ENCODE results near the gene PCP2.

The PCP2 gene

GRCh38 chr19:7606289-7606688 lies 27.2 kb downstream of the PCP2 start:
- DNase-seq (ENCODE audit: insufficient read length, low spot score) (no peak), FAIRE-seq (no peak)
- no peak for TF ChIP-seq PAX5 (IDR thresholded peaks at IDR 0.05; ENCODE audit: insufficient read depth, low read length, severe bottlenecking)
- no peak for TF ChIP-seq SPI1 (IDR thresholded peaks at IDR 0.05; ENCODE audit: low read depth, low read length)
- no peak for TF ChIP-seq POLR2A (IDR thresholded peaks at IDR 0.05; ENCODE audit: low read depth, low read length)
- TF ChIP-seq TAF1 (IDR thresholded peaks at IDR 0.05; ENCODE audit: low read depth, low read length) = no peak

GRCh38 chr19:7605490-7606222 lies 27.9 kb downstream of the PCP2 start:
- TF ChIP-seq SPI1 (IDR thresholded peaks at IDR 0.05; ENCODE audit: low read depth, low read length) (no peak), POU2F2 (IDR thresholded peaks at IDR 0.05; ENCODE audit: low read depth, low read length) (no peak), PAX5 (IDR thresholded peaks at IDR 0.05; ENCODE audit: insufficient read depth, low read length, severe bottlenecking) (no peak), POLR2AphosphoS5 (IDR thresholded peaks at IDR 0.05; ENCODE audit: low read depth, low read length) (no peak), TAF1 (IDR thresholded peaks at IDR 0.05; ENCODE audit: low read depth, low read length) (no peak), POLR2A (IDR thresholded peaks at IDR 0.05; ENCODE audit: low read depth, low read length) (no peak)
- DNase-seq (ENCODE audit: insufficient read length, low spot score) = no peak
- peak; percentile 48 for FAIRE-seq

DNA sequence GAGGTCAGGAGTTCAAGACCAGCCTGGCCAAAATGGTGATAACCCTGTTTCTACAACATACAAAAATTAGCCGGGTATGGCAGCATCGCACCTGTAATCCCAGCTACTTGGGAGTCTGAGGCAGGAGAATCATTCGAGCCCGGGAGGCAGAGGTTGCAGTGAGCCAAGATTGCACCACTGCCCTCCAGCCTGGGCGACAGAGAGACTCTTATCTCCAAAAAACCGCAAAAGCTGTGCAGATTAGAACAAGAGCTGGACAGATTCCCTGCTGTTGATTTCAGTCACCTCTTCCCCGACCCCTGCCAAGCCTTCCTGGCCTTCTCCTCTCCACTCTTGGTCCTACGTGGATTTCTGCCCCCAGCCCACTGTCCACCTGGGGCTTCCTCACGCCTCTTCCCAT lies 29.6 kb downstream of the PCP2 start:
- no peak for FAIRE-seq
- TF ChIP-seq SPI1 (IDR thresholded peaks at IDR 0.05; ENCODE audit: low read depth, low read length) = no peak
- DNase-seq (ENCODE audit: insufficient read length, low spot score) = no peak

DNA sequence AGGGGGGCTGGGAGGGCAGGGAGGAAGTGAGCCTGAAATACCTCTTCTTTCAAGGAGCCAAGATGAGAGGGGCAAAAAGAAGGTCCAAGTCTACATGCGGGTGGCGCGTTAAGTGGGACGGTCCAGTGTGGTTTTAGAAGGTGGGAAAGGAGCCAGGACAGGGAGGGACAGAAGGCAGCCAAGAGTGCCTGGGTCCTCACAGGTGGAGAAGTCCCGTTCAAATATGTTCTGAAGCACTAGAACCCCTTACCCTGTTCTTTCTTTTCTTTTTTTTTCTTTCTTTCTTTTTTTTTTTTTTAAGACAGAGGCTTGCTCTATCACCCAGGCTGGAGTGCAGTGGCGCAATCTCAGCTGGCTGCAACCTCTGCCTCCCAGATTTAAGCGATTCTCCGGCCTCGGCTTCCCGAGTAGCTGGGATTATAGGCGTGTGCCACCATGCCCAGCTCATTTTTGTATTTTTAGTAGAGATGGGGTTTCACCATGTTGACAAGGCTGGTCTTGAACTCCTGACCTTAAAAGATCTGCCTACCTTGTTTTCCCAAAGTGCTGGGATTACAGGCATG lies 30.5 kb downstream of the PCP2 start:
- FAIRE-seq (no peak), DNase-seq (ENCODE audit: insufficient read length, low spot score) (no peak)
- TF ChIP-seq POLR2A (IDR thresholded peaks at IDR 0.05; ENCODE audit: low read depth, low read length) (no peak), POLR2AphosphoS5 (IDR thresholded peaks at IDR 0.05; ENCODE audit: low read depth, low read length) (no peak), SPI1 (IDR thresholded peaks at IDR 0.05; ENCODE audit: low read depth, low read length) (no peak), TAF1 (IDR thresholded peaks at IDR 0.05; ENCODE audit: low read depth, low read length) (no peak), PAX5 (IDR thresholded peaks at IDR 0.05; ENCODE audit: insufficient read depth, low read length, severe bottlenecking) (no peak), POU2F2 (IDR thresholded peaks at IDR 0.05; ENCODE audit: low read depth, low read length) (no peak)

- TF ChIP-seq TAF1 (IDR thresholded peaks at IDR 0.05; ENCODE audit: low read depth, low read length) = no peak
- TF ChIP-seq POU2F2 (IDR thresholded peaks at IDR 0.05; ENCODE audit: low read depth, low read length) = no peak
- no peak for TF ChIP-seq POLR2AphosphoS5 (IDR thresholded peaks at IDR 0.05; ENCODE audit: low read depth, low read length)
- no peak for TF ChIP-seq SPI1 (IDR thresholded peaks at IDR 0.05; ENCODE audit: low read depth, low read length)
- no peak for DNase-seq (ENCODE audit: insufficient read length, low spot score)
- no peak for FAIRE-seq
These were observed 31.1 kb downstream of the PCP2 start for GRCh38 chr19:7602240-7602934.

DNA sequence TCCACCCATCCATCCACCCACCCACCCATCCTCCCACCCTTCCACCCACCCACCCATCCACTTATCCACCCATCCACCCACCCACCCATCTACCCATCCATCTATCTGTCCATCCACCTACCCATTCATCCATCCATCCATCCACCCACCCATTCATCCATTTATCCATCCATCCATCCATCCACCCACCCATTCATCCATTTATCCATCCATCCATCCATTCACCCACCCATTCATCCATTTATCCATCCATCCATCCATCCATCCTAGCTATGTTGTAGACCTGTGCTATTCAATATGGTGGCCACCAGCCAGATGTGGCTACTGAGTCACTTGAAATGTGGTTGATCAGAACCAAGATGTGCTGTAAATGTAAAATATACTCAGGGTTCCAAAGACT lies 32.8 kb downstream of the PCP2 start:
- no peak for DNase-seq (ENCODE audit: insufficient read length, low spot score)
- TF ChIP-seq PAX5 (IDR thresholded peaks at IDR 0.05; ENCODE audit: insufficient read depth, low read length, severe bottlenecking) (no peak), POU2F2 (IDR thresholded peaks at IDR 0.05; ENCODE audit: low read depth, low read length) (no peak), POLR2A (IDR thresholded peaks at IDR 0.05; ENCODE audit: low read depth, low read length) (no peak), TAF1 (IDR thresholded peaks at IDR 0.05; ENCODE audit: low read depth, low read length) (no peak), POLR2AphosphoS5 (IDR thresholded peaks at IDR 0.05; ENCODE audit: low read depth, low read length) (no peak), SPI1 (IDR thresholded peaks at IDR 0.05; ENCODE audit: low read depth, low read length) (no peak)
- no peak for FAIRE-seq

DNA sequence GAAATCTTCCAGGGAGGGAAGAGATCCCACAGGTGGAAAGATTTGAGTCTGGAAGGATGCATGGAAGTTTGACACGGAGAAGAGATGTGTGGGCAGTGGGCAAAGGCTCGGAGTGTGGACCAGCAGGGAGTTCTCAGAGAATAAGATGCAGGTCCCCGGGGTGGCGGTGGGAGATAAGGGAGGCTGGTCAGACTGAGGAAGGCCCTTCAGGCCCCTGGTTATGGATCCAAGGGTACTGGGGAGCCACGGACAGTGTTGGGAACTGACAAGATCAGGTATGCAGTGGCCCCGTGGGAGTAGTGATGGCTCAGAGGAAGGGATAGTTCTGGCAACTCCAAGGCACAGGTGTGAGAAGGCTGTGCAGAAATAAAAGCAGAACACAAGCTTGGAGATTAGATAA lies 35.3 kb downstream of the PCP2 start:
- no peak for DNase-seq (ENCODE audit: insufficient read length, low spot score)
- no peak for FAIRE-seq
- TF ChIP-seq POU2F2 (IDR thresholded peaks at IDR 0.05; ENCODE audit: low read depth, low read length) = no peak
- TF ChIP-seq TAF1 (IDR thresholded peaks at IDR 0.05; ENCODE audit: low read depth, low read length) = no peak
- TF ChIP-seq POLR2A (IDR thresholded peaks at IDR 0.05; ENCODE audit: low read depth, low read length) = no peak
- no peak for TF ChIP-seq PAX5 (IDR thresholded peaks at IDR 0.05; ENCODE audit: insufficient read depth, low read length, severe bottlenecking)
- TF ChIP-seq POLR2AphosphoS5 (IDR thresholded peaks at IDR 0.05; ENCODE audit: low read depth, low read length) = no peak
- no peak for TF ChIP-seq SPI1 (IDR thresholded peaks at IDR 0.05; ENCODE audit: low read depth, low read length)

DNA sequence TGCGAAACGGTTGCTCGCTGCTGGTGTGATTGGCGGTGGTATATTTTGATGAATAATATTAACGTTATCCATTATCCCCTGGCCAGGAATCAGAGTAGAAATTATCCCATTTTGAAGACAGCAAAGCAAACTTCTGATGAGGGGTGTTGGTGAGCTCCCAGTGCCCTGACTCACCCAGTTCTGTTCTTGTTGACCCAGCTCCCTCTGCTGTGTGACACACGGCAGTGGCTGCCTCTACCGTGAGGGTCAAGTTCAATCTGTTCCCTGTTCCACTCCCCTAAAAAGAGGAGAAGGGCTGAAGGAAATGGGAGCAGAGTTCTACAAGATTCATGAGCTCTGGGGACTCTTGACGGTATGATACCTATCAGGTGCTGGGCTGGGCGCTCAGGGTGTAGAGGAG lies 35.8 kb downstream of the PCP2 start:
- FAIRE-seq = no peak
- TF ChIP-seq SPI1 (IDR thresholded peaks at IDR 0.05; ENCODE audit: low read depth, low read length) (no peak), TAF1 (IDR thresholded peaks at IDR 0.05; ENCODE audit: low read depth, low read length) (no peak), PAX5 (IDR thresholded peaks at IDR 0.05; ENCODE audit: insufficient read depth, low read length, severe bottlenecking) (no peak), POLR2AphosphoS5 (IDR thresholded peaks at IDR 0.05; ENCODE audit: low read depth, low read length) (no peak), POLR2A (IDR thresholded peaks at IDR 0.05; ENCODE audit: low read depth, low read length) (no peak), POU2F2 (IDR thresholded peaks at IDR 0.05; ENCODE audit: low read depth, low read length) (no peak)
- DNase-seq (ENCODE audit: insufficient read length, low spot score) = no peak

- FAIRE-seq (no peak), DNase-seq (ENCODE audit: insufficient read length, low spot score) (peak; percentile 21)
- no peak for TF ChIP-seq PAX5 (IDR thresholded peaks at IDR 0.05; ENCODE audit: insufficient read depth, low read length, severe bottlenecking)
- TF ChIP-seq POLR2AphosphoS5 (IDR thresholded peaks at IDR 0.05; ENCODE audit: low read depth, low read length) = no peak
- no peak for TF ChIP-seq TAF1 (IDR thresholded peaks at IDR 0.05; ENCODE audit: low read depth, low read length)
- TF ChIP-seq POLR2A (IDR thresholded peaks at IDR 0.05; ENCODE audit: low read depth, low read length) = no peak
- TF ChIP-seq SPI1 (IDR thresholded peaks at IDR 0.05; ENCODE audit: low read depth, low read length) = no peak
- TF ChIP-seq POU2F2 (IDR thresholded peaks at IDR 0.05; ENCODE audit: low read depth, low read length) = no peak
These were observed 37.1 kb downstream of the PCP2 start for GRCh38 chr19:7596211-7596937.

Measured in GM12891 (cell line).